Measurements from ENCODE around the gene CTRL. TPM values are rescaled to one million over a fixed set of nuclear protein-coding genes. Genes with fewer than 3 reads are reported as not detected.

CTRL gene
- total RNA-seq, 3 donors from 2014 or later, result 0.61 to 2.3 (median 0.80) TPM

DNA sequence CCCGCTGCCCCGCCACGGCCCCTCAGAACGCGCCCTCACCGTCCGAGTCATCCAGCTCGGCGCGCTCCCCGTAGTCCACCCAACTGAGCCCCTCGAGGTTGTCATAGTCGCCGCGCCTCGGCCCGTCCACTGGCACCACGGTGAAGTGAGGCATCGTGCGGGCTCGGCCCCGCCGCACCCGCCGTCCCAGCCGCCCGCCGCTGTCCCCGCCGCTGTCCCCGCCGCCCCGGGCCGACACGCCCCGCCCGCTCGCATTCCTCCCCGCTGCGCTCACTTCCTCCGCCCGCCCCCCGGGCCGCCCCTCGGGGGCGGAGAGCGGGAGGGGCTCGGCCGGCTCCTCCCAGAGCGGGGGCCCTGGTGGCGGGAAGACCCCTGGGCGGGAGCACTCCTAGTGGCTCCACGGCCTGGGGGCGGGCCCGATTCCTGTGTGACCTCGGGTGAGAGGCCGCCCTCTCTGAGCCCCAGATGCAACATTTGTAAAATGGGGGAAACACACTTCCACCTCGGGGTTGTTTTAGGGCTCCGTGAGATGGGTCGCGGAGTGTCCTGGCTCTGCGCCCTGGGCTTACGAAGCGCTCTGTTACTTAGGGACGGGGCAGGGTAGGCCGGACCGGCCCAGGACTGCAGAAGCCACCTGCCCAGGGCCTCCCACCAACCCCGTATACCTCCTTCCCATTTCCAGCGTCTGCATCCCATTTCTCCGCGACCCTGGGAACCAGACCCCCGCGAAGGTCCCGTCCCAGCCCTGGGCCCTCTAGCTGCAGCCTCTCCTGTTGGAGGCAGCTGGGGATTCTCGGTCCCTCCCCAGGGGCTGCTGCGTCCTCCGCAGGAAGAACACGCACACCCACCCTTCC lies 37.0 kb upstream of the CTRL start, which contains the start of gene SLC12A4:
TSS of gene SLC12A4 (minus strand) at position 238 of the 854 bp plus-strand sequence. CDS start at position 154, 84 bp downstream.
- DNase-seq, result peak; percentile 71 to 89 (median 86)
- intact Hi-C loops (cut with DNase I, micrococcal nuclease), result no loop called here
- ATAC-seq, result peak; percentile 93
- Histone ChIP-seq H3K36me3 (ENCODE audit: low read depth) (no peaks in the 10 kb centered on the region), H3K9me3 (no peaks in the 10 kb centered on the region), H3K4me3 (peak within 1 kb of the TSS; percentile 59), H3K4me1 (ENCODE audit: low read depth) (peaks cover 13% of the 10 kb centered on the region)
- TF ChIP-seq, protein P1, sequence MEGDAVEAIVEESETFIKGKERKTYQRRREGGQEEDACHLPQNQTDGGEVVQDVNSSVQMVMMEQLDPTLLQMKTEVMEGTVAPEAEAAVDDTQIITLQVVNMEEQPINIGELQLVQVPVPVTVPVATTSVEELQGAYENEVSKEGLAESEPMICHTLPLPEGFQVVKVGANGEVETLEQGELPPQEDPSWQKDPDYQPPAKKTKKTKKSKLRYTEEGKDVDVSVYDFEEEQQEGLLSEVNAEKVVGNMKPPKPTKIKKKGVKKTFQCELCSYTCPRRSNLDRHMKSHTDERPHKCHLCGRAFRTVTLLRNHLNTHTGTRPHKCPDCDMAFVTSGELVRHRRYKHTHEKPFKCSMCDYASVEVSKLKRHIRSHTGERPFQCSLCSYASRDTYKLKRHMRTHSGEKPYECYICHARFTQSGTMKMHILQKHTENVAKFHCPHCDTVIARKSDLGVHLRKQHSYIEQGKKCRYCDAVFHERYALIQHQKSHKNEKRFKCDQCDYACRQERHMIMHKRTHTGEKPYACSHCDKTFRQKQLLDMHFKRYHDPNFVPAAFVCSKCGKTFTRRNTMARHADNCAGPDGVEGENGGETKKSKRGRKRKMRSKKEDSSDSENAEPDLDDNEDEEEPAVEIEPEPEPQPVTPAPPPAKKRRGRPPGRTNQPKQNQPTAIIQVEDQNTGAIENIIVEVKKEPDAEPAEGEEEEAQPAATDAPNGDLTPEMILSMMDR (IDR thresholded peaks at IDR 0.05), result no peak

DNA sequence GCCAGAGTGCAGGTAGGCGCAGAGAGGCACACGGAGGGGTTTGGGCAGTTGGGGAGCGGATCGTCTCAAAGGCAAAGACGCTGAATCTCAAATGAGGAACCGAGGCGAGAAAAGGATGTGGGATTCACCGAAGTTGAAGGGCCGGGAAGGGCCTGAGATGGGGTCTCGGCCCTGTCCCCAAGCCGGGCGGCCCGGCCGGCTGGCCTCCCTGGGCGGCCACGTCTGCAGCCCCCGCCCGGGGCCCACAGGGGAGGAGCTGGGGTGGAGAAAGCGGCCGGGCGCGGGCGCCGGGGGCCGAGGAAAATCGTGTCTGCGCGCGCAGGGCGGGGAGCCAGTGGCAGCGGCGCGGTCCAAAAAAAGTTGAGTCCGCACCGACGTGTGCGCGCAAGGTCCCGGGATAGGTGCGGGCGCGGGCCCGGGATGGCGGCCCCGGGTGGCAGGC lies 36.3 kb upstream of the CTRL start:
- H3K4me3 ChIP-seq, result peak overlapping the region; percentile 59
- peaks cover 13% of the 10 kb centered on the region for H3K4me1 ChIP-seq (ENCODE audit: low read depth)
- H3K36me3 ChIP-seq (ENCODE audit: low read depth), result no peaks in the 10 kb centered on the region
- ATAC-seq, result peak; percentile 37
- intact Hi-C loops (cut with DNase I, micrococcal nuclease), result no loop called here
- peak in 2 of 3 donors; percentile 34 to 59 for DNase-seq
- no peaks in the 10 kb centered on the region for H3K9me3 ChIP-seq
- TF ChIP-seq, protein P1 (IDR thresholded peaks at IDR 0.05), result no peak

DNA sequence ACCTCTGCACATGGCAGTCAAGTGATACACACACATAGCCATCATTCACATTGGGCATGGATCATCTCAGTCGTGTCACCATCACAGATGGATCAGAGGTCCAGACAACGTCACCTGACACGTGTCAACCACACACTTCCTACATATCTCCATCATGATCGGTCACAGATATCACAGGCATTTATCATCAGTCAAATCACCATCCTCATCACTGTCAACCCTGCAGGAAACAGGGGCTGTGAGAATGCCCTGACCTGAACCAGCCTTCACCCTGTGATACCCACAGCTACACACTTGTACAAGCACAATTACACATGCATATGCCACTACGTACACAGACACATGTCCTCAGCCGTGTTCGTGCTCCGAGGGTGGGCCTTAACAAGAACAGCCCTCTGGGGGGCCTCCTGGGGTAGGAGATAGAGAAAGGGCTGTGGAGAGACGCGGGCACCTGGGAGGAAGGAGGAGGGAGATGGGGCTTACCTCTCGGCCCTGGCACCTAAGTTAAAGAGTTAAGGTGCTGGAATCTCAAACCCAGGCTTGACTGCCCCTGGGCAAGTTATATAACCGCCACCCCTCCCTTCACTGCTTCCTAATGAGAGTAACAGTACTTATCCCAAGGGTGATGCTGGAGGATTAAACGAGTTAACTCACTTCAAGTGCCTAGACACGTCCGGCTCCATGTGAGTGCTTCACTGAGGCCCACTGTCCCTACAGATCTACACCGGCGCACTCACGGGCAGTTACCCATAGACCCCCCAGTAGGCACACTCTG lies 35.7 kb upstream of the CTRL start:
- DNase-seq (no peak), ATAC-seq (no peak)
- Histone ChIP-seq H3K4me1 (ENCODE audit: low read depth) (peaks cover 13% of the 10 kb centered on the region), H3K36me3 (ENCODE audit: low read depth) (no peaks in the 10 kb centered on the region), H3K4me3 (no peak overlapping the region), H3K9me3 (no peaks in the 10 kb centered on the region)
- intact Hi-C loops (cut with DNase I, micrococcal nuclease), result no loop called here
- TF ChIP-seq, protein P1 (IDR thresholded peaks at IDR 0.05), result no peak

DNA sequence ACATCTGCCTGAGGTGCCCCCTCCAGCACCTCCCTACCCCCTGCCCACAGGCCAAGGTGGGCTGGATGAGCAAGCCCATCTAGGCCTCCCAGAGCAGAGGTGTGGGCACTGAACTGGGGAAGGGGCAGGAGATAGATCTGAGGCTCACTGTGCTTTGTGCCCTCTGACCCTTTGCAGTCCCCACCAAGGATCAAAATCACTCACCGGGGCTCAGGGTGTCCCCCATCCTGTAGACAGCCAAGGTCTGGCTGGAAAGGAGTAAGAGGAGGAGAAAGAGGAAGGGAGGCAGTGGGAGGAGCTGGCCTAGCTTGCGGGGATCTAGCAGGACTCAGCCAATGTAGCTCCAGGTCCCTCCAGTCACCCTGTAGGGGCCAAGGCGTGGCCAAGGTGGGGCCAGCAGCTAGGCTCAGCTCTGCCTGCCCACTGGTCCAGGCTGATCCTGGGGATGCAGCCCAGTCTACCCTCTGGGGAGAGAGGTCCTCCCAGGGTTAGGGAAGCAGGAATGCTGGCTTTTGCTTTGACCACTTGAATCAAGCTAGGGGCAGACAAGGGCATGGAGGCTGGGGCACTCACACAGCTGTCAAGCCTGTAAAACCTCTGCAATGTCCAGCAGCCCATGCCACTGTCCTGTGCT lies 35.0 kb upstream of the CTRL start:
- H3K36me3 ChIP-seq (ENCODE audit: low read depth), result no peaks in the 10 kb centered on the region
- no peak for DNase-seq
- TF ChIP-seq, protein P1 (IDR thresholded peaks at IDR 0.05), result no peak

More for the DNA sequence above, 35.0 kb upstream of the CTRL start:
- Histone ChIP-seq H3K4me1 (ENCODE audit: low read depth) (peaks cover 18% of the 10 kb centered on the region), H3K9me3 (no peaks in the 10 kb centered on the region), H3K4me3 (no peak overlapping the region)
- peak; percentile 2 for ATAC-seq
- intact Hi-C loops (cut with DNase I, micrococcal nuclease), result no loop called here

All from mucosa of descending colon (tissue), 3 donors.